K562 treated with DMSO at 1 percent for 24 hours (cell line): ENCODE results near the gene NSG1. TPM values are rescaled to one million over a fixed set of nuclear protein-coding genes. Genes with fewer than 3 reads are reported as not detected.

Source experiments
- total RNA-seq: library from RNA; unstranded; fragments of 300-600 nt; gene quantifications from 2 replicates; pipeline ENCODE4 v1.2.3, GENCODE V29; 2022; ENCODE audit warnings: low read depth; ENCODE audit not compliant: insufficient read depth

Gene NSG1, protein sequence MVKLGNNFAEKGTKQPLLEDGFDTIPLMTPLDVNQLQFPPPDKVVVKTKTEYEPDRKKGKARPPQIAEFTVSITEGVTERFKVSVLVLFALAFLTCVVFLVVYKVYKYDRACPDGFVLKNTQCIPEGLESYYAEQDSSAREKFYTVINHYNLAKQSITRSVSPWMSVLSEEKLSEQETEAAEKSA
- total RNA-seq: not detected in 2 replicates

DNA sequence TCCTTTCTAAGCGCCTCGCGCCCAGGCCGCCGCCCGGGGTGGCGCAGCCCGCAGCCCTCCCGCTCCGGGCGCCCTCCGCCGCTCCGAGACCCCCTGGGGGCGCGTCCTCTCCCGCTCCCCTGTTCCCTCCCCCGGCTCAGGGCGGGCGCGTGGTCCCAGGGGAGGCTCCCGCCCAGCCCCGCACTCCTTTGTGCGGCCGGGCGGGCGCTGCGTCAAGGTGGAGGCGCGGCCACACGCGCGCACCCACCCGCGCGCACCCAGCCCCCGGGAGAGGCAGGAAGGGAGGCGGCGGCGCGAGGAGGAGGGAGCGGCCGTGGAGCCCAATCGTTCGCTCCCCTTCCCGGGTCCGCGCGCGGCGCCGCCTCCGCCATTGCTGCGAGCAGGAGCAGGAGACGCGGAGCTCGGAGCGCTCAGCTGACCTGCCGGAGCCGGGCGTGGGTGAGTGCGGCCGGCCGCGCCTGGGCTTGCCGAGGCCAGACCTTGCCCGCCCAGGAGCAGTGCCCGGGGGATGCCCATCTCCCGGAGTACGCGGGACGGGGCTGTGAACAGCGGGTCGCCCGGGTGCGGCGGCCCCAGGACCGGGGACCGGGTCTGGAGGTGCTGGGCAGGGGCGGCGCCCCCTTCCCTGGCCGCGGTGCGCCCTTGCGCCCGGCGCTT is at the start of gene NSG1:
Gene NSG1, plus strand, starts transcription at position 367 of the 657 bp plus-strand sequence. CDS start 528 bp downstream, outside the sequence.

Other genes with a start within 250 kb of the NSG1 start
- gene OTOP1, start 160.2 kb upstream of the NSG1 start, total RNA-seq: not detected in 2 replicates
- gene TMEM128, start 138.9 kb upstream of the NSG1 start, total RNA-seq: 10.2 and 12.2 TPM in 2 replicates
- gene LYAR, start 96.9 kb upstream of the NSG1 start, total RNA-seq: 19.3 and 25.6 TPM in 2 replicates
- 1.7 and 3.5 TPM in 2 replicates for gene ZBTB49, start 96.9 kb upstream of the NSG1 start, total RNA-seq
- gene STX18, start 154.9 kb downstream of the NSG1 start, total RNA-seq: 17.8 and 19.7 TPM in 2 replicates